ELR (cell line): ENCODE results near the gene CCL20.
A peak's percentile ranks its signal among the peaks of the same experiment; 100 is the strongest.
"Not testable (repeated sequence)": the region's sequence is repeated elsewhere in the genome, so short reads cannot be mapped to it uniquely, and the experiment has no call there.

ENCODE experiments used
- DNase-seq: peaks from one replicate; pipeline ENCODE4 v3.0.0-alpha.2; 2015; ENCODE audit warnings: low read depth

The CCL20 gene

DNA sequence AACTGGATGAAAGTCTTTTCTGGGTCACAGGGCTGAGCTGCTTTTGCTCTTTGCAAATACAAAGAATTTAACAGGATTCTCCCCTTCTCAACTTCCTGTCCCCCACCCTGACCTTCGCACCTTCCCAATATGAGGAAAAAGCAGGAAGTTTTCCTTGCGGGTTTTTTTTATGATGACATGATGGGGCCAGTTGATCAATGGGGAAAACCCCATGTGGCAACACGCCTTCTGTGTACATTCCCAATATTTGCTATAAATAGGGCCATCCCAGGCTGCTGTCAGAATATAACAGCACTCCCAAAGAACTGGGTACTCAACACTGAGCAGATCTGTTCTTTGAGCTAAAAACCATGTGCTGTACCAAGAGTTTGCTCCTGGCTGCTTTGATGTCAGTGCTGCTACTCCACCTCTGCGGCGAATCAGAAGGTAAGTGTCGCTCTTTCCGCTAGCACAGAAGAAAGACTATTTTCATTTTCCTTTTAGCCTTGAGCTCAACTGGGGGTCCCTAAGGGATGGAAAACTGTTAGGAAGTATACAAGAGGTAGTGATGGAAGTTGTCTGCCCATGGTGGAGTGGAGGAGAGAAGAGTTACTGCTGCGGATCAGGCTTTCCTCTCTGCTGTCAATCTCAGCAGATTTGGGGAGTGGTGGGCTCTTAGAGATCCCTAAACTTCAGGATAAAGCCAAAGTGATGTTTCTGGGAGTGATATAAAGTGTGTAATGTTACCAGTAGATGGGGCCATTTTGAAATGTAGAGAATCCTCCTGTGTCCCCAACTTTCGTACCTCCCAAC lies at the start of gene CCL20:
Gene CCL20, plus strand, starts transcription at position 281 of the 792 bp plus-strand sequence. Its CDS starts 70 bp downstream, at position 351.
- DNase-seq: no peak

DNA sequence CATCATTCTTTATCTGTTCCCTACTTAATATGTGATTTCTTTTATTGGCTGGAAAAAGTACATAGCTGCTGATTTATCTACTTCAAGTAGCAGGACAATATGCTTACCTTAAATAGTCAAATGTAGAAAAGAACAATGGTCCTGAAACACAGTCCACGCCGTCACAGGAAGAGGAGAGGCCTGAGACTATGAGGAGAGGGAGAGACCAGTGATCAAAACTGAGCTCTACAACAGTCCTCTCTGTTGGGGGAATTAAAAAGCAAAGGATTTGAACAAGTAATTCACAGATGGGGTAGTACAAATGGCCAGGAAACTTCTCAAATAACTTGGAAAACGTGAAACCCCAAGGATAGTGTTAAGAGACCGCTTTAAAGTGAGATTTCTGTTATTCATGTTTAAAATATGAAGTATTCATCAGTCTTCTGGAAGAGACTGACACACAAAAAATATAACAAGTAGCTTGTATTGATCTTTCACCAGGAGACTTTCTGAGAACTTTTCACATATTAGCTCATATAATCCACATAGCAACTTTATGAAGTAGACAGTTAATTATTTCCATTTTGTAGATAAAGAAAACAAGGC lies 47.8 kb upstream of the CCL20 start:
- DNase-seq: no peak

DNA sequence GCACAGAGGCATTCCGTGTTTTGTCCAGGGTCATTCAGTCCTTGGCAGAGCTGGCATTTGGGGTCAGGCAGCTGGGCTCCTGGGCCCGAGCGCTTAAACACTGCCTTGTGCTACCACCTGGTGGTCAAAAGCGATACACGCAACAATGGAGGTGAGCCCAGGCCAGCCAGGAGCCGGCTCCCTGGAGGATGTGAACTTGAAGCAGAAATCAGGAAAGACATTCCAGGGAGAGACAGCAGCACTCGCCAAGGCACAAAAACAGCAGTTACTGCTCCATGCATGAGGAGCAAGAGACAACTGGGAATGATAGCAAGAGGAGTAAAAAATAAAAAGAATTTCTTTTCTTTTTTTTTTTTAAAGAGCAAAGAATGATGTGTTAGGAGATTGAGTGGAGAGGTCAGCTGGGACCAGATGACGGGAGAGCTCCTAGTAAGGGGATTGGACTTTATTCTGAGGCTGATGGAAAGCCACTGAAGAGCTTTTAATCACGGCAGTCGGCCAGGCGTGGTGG lies 47.2 kb upstream of the CCL20 start:
- DNase-seq: peak; percentile 80

DNA sequence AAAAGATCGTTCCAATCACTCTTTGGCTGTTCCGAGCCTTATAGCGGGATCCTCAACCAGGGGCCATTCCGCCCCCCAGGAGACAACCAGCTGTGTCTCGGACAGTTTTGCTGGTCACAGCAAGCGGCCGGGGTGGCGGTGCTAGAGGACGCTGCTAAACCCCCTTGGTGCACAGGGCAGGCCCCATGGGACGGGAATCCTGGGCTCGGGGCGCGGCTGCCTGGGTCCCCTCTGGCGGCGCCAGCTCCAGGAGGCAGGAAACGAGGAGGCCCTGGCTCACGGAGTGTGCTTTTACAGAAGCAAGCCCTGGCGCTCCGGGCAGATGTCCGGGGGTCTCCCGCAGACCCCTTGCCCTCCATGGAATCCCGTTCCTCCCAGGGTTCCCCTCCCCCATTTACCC lies 45.8 kb upstream of the CCL20 start:
- no peak for DNase-seq

DNA sequence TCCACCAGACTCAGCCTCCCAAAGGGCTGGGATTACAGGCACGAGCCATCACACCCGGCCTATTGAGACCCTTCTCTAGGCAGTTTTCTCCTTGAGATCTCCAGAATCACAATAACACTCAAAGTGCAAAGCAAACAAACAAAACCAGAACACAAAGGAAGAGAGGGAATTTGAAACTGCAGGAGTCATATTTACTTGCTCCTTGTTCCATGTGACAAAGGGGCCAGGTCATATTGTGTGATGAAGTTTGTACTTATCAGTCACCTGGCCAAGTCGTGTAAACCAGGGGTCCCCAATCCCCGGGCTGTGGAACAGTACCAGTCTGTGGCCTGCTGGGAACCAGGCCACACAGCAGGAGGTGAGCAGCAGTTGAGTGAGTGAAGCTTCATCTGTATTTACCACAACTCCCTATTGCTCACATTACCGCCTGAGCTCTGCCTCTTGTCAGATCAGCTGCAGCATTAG lies 41.4 kb upstream of the CCL20 start:
- no peak for DNase-seq

DNA sequence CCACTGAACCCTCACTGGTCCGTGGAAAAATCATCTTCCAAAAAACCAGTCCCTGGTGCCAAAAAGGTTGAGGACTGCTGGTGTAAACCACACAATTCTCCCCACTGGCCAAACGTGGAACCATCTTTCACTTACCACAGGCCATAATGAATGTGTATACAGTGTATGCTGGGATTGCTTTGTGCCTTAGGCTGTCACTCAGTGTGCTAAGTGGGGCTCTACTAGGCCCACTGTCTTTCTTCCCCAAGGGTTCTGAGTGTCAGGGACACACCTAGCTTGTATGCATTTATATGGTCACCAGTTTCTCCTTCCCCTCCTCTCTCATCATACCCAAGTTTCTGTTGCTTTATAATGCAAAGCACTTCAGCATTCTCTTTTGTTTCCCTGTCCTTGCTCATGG lies 40.7 kb upstream of the CCL20 start:
- DNase-seq: no peak

- DNase-seq: peak; percentile 17
Observed at GRCh38 chr2:227774011-227774624, 39.5 kb upstream of the CCL20 start.

GRCh38 chr2:227774895-227775842 lies 38.5 kb upstream of the CCL20 start:
- no peak for DNase-seq

- DNase-seq: no peak
Observed at GRCh38 chr2:227780981-227781615, 32.5 kb upstream of the CCL20 start.

GRCh38 chr2:227781841-227782240 lies 31.8 kb upstream of the CCL20 start:
- no peak for DNase-seq

- no peak for DNase-seq
Observed at GRCh38 chr2:227782804-227783203, 30.8 kb upstream of the CCL20 start.

DNA sequence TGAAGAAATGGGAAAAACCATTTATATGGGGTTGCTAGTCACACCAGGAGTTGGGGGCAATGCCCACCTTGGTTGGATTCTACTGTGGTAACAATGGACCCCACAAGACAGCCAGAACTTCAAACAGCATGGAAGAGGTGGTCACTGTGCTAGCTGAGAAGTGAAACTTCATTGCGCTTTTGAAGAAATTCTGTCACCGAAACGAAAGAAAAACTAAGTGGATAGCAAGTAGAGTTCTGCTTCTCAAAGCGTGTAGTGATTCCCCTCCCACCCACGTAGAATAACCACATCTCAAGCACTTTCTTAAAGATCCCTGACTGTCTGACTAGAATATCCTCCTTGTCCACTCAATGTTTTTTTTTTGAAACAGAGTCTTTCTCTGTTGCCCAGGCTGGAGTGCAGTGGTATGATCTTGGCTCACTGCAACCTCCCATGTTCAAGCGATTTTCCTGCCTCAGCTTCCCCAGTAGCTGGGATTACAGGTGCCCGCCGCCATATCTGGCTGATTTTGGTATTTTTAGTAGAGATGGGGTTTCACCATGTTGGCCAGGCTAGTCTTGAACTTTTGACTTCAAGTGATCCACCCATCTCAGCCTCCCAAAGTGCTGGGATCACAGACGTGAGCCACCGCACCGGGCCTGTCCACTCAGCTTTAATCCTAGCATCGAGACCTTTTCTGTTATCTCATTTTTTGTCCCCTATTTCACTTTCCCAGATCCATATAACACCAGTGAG lies 30.1 kb upstream of the CCL20 start:
- DNase-seq: no peak

- DNase-seq: no peak
Observed at GRCh38 chr2:227785293-227785692, 28.3 kb upstream of the CCL20 start.

- DNase-seq: peak; percentile 24
Observed at GRCh38 chr2:227788561-227789018, 25.1 kb upstream of the CCL20 start.

DNA sequence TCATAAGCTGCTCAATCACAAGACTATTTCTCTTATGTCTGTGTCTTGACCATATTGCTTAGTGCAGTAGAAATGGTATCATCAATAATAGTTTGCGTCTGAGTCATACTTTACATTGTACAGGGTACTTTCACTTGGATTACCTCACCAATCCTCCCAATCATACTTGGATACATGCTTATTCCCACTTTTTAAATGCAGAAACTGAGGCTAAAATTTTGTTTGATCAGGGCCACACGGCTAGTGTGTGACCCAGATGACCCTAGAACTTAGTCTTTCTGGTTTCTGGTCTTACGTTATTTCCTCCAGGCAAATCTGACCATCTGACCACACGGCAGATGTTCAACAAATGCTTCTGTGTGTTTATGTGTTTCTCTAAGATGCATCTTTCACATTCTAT lies 23.8 kb upstream of the CCL20 start:
- DNase-seq: peak; percentile 56

- no peak for DNase-seq
Observed at GRCh38 chr2:227793148-227793712, 20.4 kb upstream of the CCL20 start.

DNA sequence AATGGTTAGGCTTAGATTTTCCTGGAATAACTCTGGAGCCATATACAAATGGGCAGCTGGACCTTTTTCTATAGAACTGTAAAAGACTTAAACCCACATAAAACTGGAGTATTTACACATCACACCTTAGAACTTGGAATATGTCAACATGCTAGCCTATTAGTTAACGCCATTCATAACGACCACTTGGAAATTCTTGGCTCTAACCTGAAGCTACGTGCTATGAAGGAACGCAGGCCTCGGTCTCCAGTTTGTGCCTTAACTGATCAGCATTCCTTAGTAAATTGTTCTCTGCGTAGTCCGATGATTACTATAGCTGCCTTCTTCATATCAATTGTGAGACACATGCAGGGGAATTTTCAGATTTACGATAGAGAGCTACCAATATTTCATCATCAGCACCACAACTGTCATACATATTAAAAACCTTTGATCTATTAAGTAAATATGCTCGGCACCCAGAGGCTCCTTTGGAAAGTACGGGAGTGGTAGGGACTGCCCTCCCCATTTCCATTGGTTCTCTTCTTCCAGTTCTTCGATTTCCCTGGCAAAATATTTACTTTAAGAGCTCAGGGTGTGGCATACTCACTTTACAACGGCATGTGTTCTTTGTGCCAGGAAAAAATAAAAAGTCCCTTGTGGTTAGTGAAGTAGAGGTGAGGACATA lies 17.5 kb upstream of the CCL20 start:
- DNase-seq: no peak

DNA sequence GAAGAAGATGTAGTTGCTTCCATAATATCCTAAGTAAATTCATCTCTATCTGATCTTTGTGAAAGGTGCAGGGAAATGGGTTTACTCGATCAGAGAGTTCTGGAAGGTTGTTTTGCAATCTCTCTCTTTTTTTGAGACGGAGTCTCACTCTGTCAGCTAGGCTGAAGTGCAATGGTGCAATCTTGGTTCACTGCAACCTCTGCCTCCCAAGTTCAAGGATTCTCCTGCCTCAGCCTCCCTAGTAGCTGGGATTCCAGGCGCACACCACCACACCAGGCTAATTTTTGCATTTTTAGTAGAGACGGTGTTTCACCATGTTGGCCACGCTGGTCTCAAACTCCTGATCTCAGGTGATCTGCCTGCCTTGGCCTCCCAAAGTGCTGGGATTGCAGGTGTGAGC lies 16.9 kb upstream of the CCL20 start:
- not testable (repeated sequence) for DNase-seq

GRCh38 chr2:227799202-227799601 lies 14.4 kb upstream of the CCL20 start:
- DNase-seq: no peak

- no peak for DNase-seq
Observed at GRCh38 chr2:227802882-227803281, 10.8 kb upstream of the CCL20 start.
